ENCODE data around the gene SH2B3. TPM values are rescaled to one million over a fixed set of nuclear protein-coding genes. Genes with fewer than 3 reads are reported as not detected.

SH2B3 gene
- total RNA-seq, 1 donor from 2014 or later: 2.8 TPM

DNA sequence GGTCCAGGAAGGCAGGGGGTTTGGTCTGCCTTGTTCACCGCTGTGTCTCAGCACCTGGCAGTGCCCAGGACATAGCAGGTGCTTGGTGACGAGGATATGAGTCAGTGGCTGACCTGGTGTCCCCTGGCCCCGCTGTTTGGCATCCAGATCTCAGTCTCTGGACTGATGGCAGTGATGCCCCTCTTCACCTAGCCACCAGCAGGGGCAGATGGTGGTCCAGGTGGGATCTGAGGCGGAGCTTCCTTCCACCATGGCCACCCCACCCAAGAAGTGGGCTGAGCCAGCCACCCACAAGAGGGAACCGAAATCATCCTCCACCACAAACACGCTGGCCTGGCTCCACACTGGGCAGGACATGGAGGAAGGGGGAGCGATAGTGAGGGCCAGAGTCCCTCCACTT, 16.1 kb upstream of the SH2B3 start:
- Mint-ChIP-seq H3K27me3 (ENCODE audit: insufficient read depth, low read depth) (peaks cover 2% of the 10 kb centered on the region), H3K9me3 (no peaks in the 10 kb centered on the region), H3K4me3 (no peak overlapping the region), H3K27ac (peak overlapping the region; percentile 11), H3K4me1 (peaks cover 16% of the 10 kb centered on the region), H3K36me3 (no peaks in the 10 kb centered on the region)
- DNase-seq (ENCODE audit: low spot score): no peak
- Histone ChIP-seq H3K79me2 (ENCODE audit: low read depth) (no peaks in the 10 kb centered on the region), H3K9ac (no peak overlapping the region), H3F3A (ENCODE audit: low read depth) (peaks cover 5% of the 10 kb centered on the region), H3K4me2 (no peak overlapping the region), H3K9me3 (ENCODE audit: low read depth) (no peaks in the 10 kb centered on the region), H3K4me3 (no peak overlapping the region), H4K20me1 (ENCODE audit: low read depth) (no peaks in the 10 kb centered on the region), H2AFZ (replicated peaks) (no peak overlapping the region), H3K4me1 (no peaks in the 10 kb centered on the region), H3K27ac (no peak overlapping the region), H3K27me3 (no peaks in the 10 kb centered on the region), H3K36me3 (no peaks in the 10 kb centered on the region)
- no peak for TF ChIP-seq EZH2phosphoT487 (IDR thresholded peaks at IDR 0.05)
- no peak for TF ChIP-seq EZH2 (IDR thresholded peaks at IDR 0.05)
- TF ChIP-seq, protein P1, sequence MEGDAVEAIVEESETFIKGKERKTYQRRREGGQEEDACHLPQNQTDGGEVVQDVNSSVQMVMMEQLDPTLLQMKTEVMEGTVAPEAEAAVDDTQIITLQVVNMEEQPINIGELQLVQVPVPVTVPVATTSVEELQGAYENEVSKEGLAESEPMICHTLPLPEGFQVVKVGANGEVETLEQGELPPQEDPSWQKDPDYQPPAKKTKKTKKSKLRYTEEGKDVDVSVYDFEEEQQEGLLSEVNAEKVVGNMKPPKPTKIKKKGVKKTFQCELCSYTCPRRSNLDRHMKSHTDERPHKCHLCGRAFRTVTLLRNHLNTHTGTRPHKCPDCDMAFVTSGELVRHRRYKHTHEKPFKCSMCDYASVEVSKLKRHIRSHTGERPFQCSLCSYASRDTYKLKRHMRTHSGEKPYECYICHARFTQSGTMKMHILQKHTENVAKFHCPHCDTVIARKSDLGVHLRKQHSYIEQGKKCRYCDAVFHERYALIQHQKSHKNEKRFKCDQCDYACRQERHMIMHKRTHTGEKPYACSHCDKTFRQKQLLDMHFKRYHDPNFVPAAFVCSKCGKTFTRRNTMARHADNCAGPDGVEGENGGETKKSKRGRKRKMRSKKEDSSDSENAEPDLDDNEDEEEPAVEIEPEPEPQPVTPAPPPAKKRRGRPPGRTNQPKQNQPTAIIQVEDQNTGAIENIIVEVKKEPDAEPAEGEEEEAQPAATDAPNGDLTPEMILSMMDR (IDR thresholded peaks at IDR 0.05): no peak

DNA sequence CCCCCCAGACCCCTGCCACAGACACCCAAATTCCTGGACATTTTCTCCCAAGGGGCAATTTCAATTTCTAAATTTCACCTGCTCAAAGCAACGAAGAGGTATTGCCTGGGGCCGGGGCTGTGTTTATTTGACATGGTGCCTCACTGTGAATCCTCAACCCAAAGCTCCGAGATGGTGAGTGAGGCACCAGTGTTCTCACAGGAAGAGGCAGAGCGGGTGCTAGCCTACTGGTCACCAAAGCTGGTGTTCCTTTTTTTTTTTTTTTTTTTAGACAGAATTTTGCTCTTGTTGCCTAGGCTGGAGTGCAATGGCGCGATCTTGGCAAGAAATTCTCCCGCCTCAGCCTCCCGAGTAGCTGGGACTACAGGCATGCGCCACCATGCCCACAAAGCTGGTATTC, 14.8 kb upstream of the SH2B3 start:
- H2AFZ ChIP-seq (replicated peaks): no peak overlapping the region
- H3K36me3 ChIP-seq: no peaks in the 10 kb centered on the region
- H4K20me1 ChIP-seq (ENCODE audit: low read depth): no peaks in the 10 kb centered on the region
- Mint-ChIP-seq H3K9me3 (no peaks in the 10 kb centered on the region), H3K27ac (no peak overlapping the region), H3K36me3 (no peaks in the 10 kb centered on the region), H3K4me3 (no peak overlapping the region), H3K27me3 (ENCODE audit: insufficient read depth, low read depth) (peaks cover 3% of the 10 kb centered on the region), H3K4me1 (peaks cover 16% of the 10 kb centered on the region)
- no peak for TF ChIP-seq EZH2phosphoT487 (IDR thresholded peaks at IDR 0.05)
- no peak for TF ChIP-seq EZH2 (IDR thresholded peaks at IDR 0.05)
- TF ChIP-seq, protein P1 (IDR thresholded peaks at IDR 0.05): no peak
- no peaks in the 10 kb centered on the region for H3K79me2 ChIP-seq (ENCODE audit: low read depth)
- no peaks in the 10 kb centered on the region for H3K27me3 ChIP-seq
- no peak overlapping the region for H3K9ac ChIP-seq
- DNase-seq (ENCODE audit: low spot score): no peak
- H3K4me2 ChIP-seq: no peak overlapping the region
- no peaks in the 10 kb centered on the region for H3K4me1 ChIP-seq
- H3K9me3 ChIP-seq (ENCODE audit: low read depth): no peaks in the 10 kb centered on the region
- peaks cover 5% of the 10 kb centered on the region for H3F3A ChIP-seq (ENCODE audit: low read depth)
- H3K4me3 ChIP-seq: no peak overlapping the region
- no peak overlapping the region for H3K27ac ChIP-seq

DNA sequence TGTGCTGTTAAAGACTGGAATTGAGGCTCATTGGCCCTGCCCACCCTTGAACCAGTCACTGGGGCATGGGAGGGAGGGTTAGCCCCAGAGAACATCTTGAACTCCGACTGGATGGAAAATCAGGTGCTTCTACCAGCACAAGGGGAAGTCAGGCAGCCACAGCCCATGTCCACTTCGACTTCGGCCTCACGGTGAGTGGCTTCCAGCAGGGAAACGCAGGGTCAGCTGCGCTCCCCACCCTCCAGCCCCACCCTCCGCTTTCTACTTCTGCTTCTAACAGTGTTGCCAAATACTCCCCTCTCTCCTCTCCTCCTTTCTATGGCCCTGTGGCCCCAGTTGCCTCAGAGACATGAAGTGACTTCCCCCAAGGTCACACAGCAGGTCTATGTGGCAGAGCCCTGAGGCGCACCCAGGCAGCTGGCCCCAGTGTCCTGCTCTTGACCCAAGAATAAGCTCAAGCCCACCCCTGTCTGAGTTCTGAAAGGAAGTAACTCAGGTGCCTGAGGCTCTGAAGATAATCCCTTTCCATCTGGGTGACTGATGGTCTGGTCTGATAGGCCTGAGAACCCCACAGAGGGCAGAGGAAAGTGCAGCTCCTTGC, 11.9 kb upstream of the SH2B3 start:
- Mint-ChIP-seq H3K9me3 (no peaks in the 10 kb centered on the region), H3K27me3 (ENCODE audit: insufficient read depth, low read depth) (peaks cover 5% of the 10 kb centered on the region), H3K4me1 (no peaks in the 10 kb centered on the region), H3K36me3 (no peaks in the 10 kb centered on the region), H3K4me3 (no peak overlapping the region), H3K27ac (peak overlapping the region; percentile 92)
- no peak for TF ChIP-seq EZH2phosphoT487 (IDR thresholded peaks at IDR 0.05)
- TF ChIP-seq, protein P1 (IDR thresholded peaks at IDR 0.05): no peak
- TF ChIP-seq EZH2 (IDR thresholded peaks at IDR 0.05): no peak
- no peak overlapping the region for H3K4me3 ChIP-seq
- no peak overlapping the region for H3K4me2 ChIP-seq
- H3F3A ChIP-seq (ENCODE audit: low read depth): no peaks in the 10 kb centered on the region
- no peak for DNase-seq (ENCODE audit: low spot score)
- no peak overlapping the region for H2AFZ ChIP-seq (replicated peaks)
- no peaks in the 10 kb centered on the region for H3K79me2 ChIP-seq (ENCODE audit: low read depth)
- H3K9me3 ChIP-seq (ENCODE audit: low read depth): no peaks in the 10 kb centered on the region
- H3K9ac ChIP-seq: no peak overlapping the region
- no peaks in the 10 kb centered on the region for H3K4me1 ChIP-seq
- H4K20me1 ChIP-seq (ENCODE audit: low read depth): no peaks in the 10 kb centered on the region
- no peaks in the 10 kb centered on the region for H3K27me3 ChIP-seq
- H3K36me3 ChIP-seq: no peaks in the 10 kb centered on the region
- no peak overlapping the region for H3K27ac ChIP-seq
